Measurements from ENCODE around the gene SNX20. TPM values are rescaled to one million over a fixed set of nuclear protein-coding genes. Genes with fewer than 3 reads are reported as not detected.

Gene SNX20
- total RNA-seq, 1 experiment from 2014 or later: not detected

GRCh38 chr16:50692644-50692998 is 11.5 kb upstream of the SNX20 start:
- H3K14ac ChIP-seq (ENCODE audit: insufficient read depth, low read length): no peak overlapping the region
- peak overlapping the region; percentile 40 for H3K4me2 ChIP-seq (ENCODE audit: insufficient read depth, insufficient read length, low read length)

More at GRCh38 chr16:50692644-50692998, 11.5 kb upstream of the SNX20 start:
- no peak overlapping the region for H3T11ph ChIP-seq (ENCODE audit: low read length)
- no peak overlapping the region for H4K91ac ChIP-seq (ENCODE audit: insufficient read length, low read depth, low read length)
- WGBS (ENCODE audit: extremely low coverage, insufficient read length, low lambda C conversion rate): 100% methylated on average over 4 of the region's 4 CpGs
- no peak overlapping the region for H2AK5ac ChIP-seq (ENCODE audit: insufficient read length, low read length)
- no peak overlapping the region for H3K56ac ChIP-seq (ENCODE audit: insufficient read length, low read depth, low read length)
- H3K79me1 ChIP-seq (ENCODE audit: insufficient read depth, low read depth, low read length, poor library complexity, severe bottlenecking): no peaks in the 10 kb centered on the region
- H3K23me2 ChIP-seq (ENCODE audit: insufficient read length, low read depth, low read length, poor library complexity, severe bottlenecking): peaks cover 6% of the 10 kb centered on the region
- H2AFZ ChIP-seq (ENCODE audit: low read length): no peak overlapping the region
- H3K9me3 ChIP-seq (ENCODE audit: control insufficient read depth, low read depth, low read length): no peaks in the 10 kb centered on the region
- Mint-ChIP-seq H3K27ac (no peak overlapping the region), H3K4me1 (peaks cover 9 to 11% of the 10 kb centered on the region in 2 experiments), H3K9me3 (no peaks in the 10 kb centered on the region; a peak in 2 of 5 replicates), H3K27me3 (ENCODE audit: low read depth) (peaks cover 50% of the 10 kb centered on the region), H3K4me3 (peak overlapping the region; percentile 52 to 81), H3K36me3 (ENCODE audit: insufficient read depth in 1 of 3, low read depth in 3 of 3) (no peaks in the 10 kb centered on the region)
- H2BK120ac ChIP-seq (ENCODE audit: low read depth, low read length, poor library complexity, severe bottlenecking): no peak overlapping the region
- H3K18ac ChIP-seq (ENCODE audit: insufficient read length, low read depth, low read length): no peak overlapping the region
- H2BK15ac ChIP-seq (ENCODE audit: low read depth, low read length): no peak overlapping the region
- no peak overlapping the region for H3K27ac ChIP-seq (ENCODE audit: insufficient read length, low read depth, low read length)
- no peak for TF ChIP-seq CTCF (conservative IDR thresholded peaks at IDR 0.05)
- peaks cover 8% of the 10 kb centered on the region; the same call in 1 of the 2 replicates for H3K27me3 ChIP-seq (ENCODE audit: insufficient read depth, low read length)
- no peak overlapping the region for H2BK5ac ChIP-seq (ENCODE audit: insufficient read length, low read length)
- H4K8ac ChIP-seq (replicated peaks; ENCODE audit: insufficient read length, low read depth, low read length): peak overlapping the region; percentile 12
- H3K9ac ChIP-seq (ENCODE audit: extremely low read depth, insufficient read length, low read length): no peak overlapping the region
- no peak overlapping the region for H3K4ac ChIP-seq (ENCODE audit: low read depth, low read length)
- no peaks in the 10 kb centered on the region for H4K20me1 ChIP-seq (ENCODE audit: control insufficient read depth, insufficient read depth, insufficient read length)
- no peaks in the 10 kb centered on the region for H3K79me2 ChIP-seq (ENCODE audit: insufficient read depth, low read length)
- no peak overlapping the region for H2BK20ac ChIP-seq (ENCODE audit: low read depth, low read length, poor library complexity, severe bottlenecking)
- H4K5ac ChIP-seq (ENCODE audit: insufficient read length, low read depth, low read length): no peak overlapping the region
- H2BK12ac ChIP-seq (ENCODE audit: insufficient read length, low read depth, low read length): no peak overlapping the region
- no peak for DNase-seq
- no peaks in the 10 kb centered on the region for H3K4me1 ChIP-seq (ENCODE audit: insufficient read depth, low read length)
- H3K23ac ChIP-seq (ENCODE audit: insufficient read length, low read depth, low read length): no peak overlapping the region

All from H9 (cell line).